Measurements from ENCODE around the gene XXYLT1.

The XXYLT1 gene

GRCh38 chr3:195019335-195019734, 251.6 kb downstream of the XXYLT1 start:
- DNase-seq, result no peak
